Thyroid gland (tissue), 4 donors: Measurements from ENCODE around the gene KLHDC7B. TPM values are rescaled to one million over a fixed set of nuclear protein-coding genes. Genes with fewer than 3 reads are reported as not detected.

Experiments used
- DNase-seq, 2 donors: peaks; one replicate each; pipeline ENCODE4 v3.0.0-alpha.2; 2019
- H3K27ac ChIP-seq, 3 donors: fragments of 200-600 bp; sonication (generic); 1 replicate in 2 of 3; 2 replicates in 1 of 3; pipeline ENCODE4 v1.5.1; 2016 to 2019; ENCODE audit warnings: mild to moderate bottlenecking in 1 of 3, moderate library complexity in 1 of 3
- H3K27me3 ChIP-seq: fragments of 200-600 bp; sonication (generic); one replicate; pipeline ENCODE4 v1.5.1; 2019
- H3K36me3 ChIP-seq, 2 donors: fragments of 200-600 bp; sonication (generic); one replicate each; pipeline ENCODE4 v1.5.1; 2016 to 2019
- H3K4me1 ChIP-seq, 2 donors: fragments of 200-600 bp; sonication (generic); one replicate each; pipeline ENCODE4 v1.5.1; 2017 to 2019
- H3K4me3 ChIP-seq, 3 donors: fragments of 200-600 bp; sonication (generic); replicated peaks in 1 of 3; 1 replicate in 2 of 3; 2 replicates in 1 of 3; pipeline ENCODE4 v1.5.1; 2016; ENCODE audit warnings: mild to moderate bottlenecking in 1 of 3
- H3K9me3 ChIP-seq: fragments of 200-600 bp; sonication (generic); one replicate; pipeline ENCODE4 v1.5.1; 2017
- CTCF ChIP-seq, 6 experiments: fragments of 200-600 bp in 3 of 6; fragments of 450-650 bp in 3 of 6; sonication (generic) in 3 of 6; IDR thresholded peaks; one replicate each; pipeline ENCODE4 v1.5.1; 2016 to 2019; ENCODE audit warnings: antibody characterized with exemption in 6 of 6, mild to moderate bottlenecking in 2 of 6, inconsistent platforms in 1 of 6, moderate library complexity in 1 of 6
- POLR2A ChIP-seq, 2 donors: fragments of 450-650 bp; IDR thresholded peaks; one replicate each; pipeline ENCODE4 v1.6.1; 2017; ENCODE audit warnings: antibody characterized with exemption in 2 of 2, mild to moderate bottlenecking in 2 of 2, moderate library complexity in 1 of 2
- WGBS, 2 donors: methylation state at CpG; one replicate each; pipeline ENCODE4 v1.1.5; 2017; 5-methylcytosine and 5-hydroxymethylcytosine counted together
- intact Hi-C: fragments of 100-400 bp; cut with DNase I; formaldehyde crosslinking; loops from one replicate; pipeline ENCODE4 v1.15.1; 2023
- total RNA-seq, 4 donors: library from RNA; depleted of rRNA; stranded (reverse); fragments of >200 nt; gene quantifications; one replicate each; pipeline ENCODE4 v1.2.3, GENCODE V29; 2016

KLHDC7B gene
- total RNA-seq, 4 donors from 2014 or later: 0.27 TPM; not detected in 3

- WGBS, 2 donors: 62 to 79% methylated on average over 4 to 5 of the region's 5 CpGs
- intact Hi-C loops: no loop called here
- Histone ChIP-seq H3K9me3 (no peaks in the 10 kb centered on the region), H3K4me1 (peaks cover 12 to 46% of the 10 kb centered on the region in 2 donors), H3K36me3 (no peaks in the 10 kb centered on the region), H3K4me3 (no peak overlapping the region), H3K27ac (peak overlapping the region in 2 of 3 donors; percentile 14 to 76), H3K27me3 (no peaks in the 10 kb centered on the region)
- DNase-seq: peak; percentile 64 to 69
- TF ChIP-seq CTCF (IDR thresholded peaks at IDR 0.05): no peak
- no peak for TF ChIP-seq POLR2A (IDR thresholded peaks at IDR 0.05)
These were observed 899 bp upstream of the KLHDC7B start for GRCh38 chr22:50544746-50545253.

GRCh38 chr22:50546326-50547262 is 895 bp downstream of the KLHDC7B start:
- intact Hi-C loops: no loop called here
- Histone ChIP-seq H3K27ac (no peak overlapping the region), H3K4me3 (no peak overlapping the region), H3K27me3 (no peaks in the 10 kb centered on the region), H3K36me3 (no peaks in the 10 kb centered on the region), H3K9me3 (no peaks in the 10 kb centered on the region), H3K4me1 (peaks cover 9 to 28% of the 10 kb centered on the region in 2 donors)
- DNase-seq: no peak
- TF ChIP-seq CTCF (IDR thresholded peaks at IDR 0.05) (no peak), POLR2A (IDR thresholded peaks at IDR 0.05) (no peak)
- WGBS, 2 donors: 50 to 87% methylated on average over 6 to 12 of the region's 78 CpGs

- H3K36me3 ChIP-seq: no peaks in the 10 kb centered on the region
- H3K4me1 ChIP-seq: peaks cover 9 to 24% of the 10 kb centered on the region in 2 donors
- H3K27ac ChIP-seq: no peak overlapping the region
- TF ChIP-seq CTCF (IDR thresholded peaks at IDR 0.05): no peak
- no peak for TF ChIP-seq POLR2A (IDR thresholded peaks at IDR 0.05)
- no peak overlapping the region for H3K4me3 ChIP-seq
- H3K27me3 ChIP-seq: no peaks in the 10 kb centered on the region
- no peaks in the 10 kb centered on the region for H3K9me3 ChIP-seq
- 32 to 50% methylated on average over 5 to 17 of the region's 35 CpGs for WGBS, 2 donors
- DNase-seq: no peak
- intact Hi-C loops: no loop called here
These were observed 1.7 kb downstream of the KLHDC7B start for GRCh38 chr22:50547263-50547985.

GRCh38 chr22:50548040-50548920 is 2.6 kb downstream of the KLHDC7B start:
- intact Hi-C loops: no loop called here
- TF ChIP-seq CTCF (IDR thresholded peaks at IDR 0.05): no peak
- no peak for TF ChIP-seq POLR2A (IDR thresholded peaks at IDR 0.05)
- 10% methylated on average over 5 of the region's 56 CpGs; no CpG with 5 or more reads in 1 of the 2 donors for WGBS, 2 donors
- Histone ChIP-seq H3K4me1 (peaks cover 9 to 24% of the 10 kb centered on the region in 2 donors), H3K27ac (no peak overlapping the region), H3K27me3 (no peaks in the 10 kb centered on the region), H3K9me3 (no peaks in the 10 kb centered on the region), H3K36me3 (no peaks in the 10 kb centered on the region), H3K4me3 (peak overlapping the region in 1 of 3 donors; percentile 9)
- peak; percentile 39 to 45 for DNase-seq
